Adrenal gland (tissue), 12 donors: ENCODE results near the gene CCL19. TPM values are rescaled to one million over a fixed set of nuclear protein-coding genes. Genes with fewer than 3 reads are reported as not detected.

Experiments
- DNase-seq, 7 donors: peaks; one replicate each; pipeline ENCODE4 v3.0.0-alpha.2; 2019 to 2020
- H3K27ac ChIP-seq, 5 donors: fragments of 200-600 bp; sonication (generic) in 4 of 5; 1 replicate in 3 of 5; 2 replicates in 2 of 5; pipeline versions ENCODE4 v1.5.1 to v1.8.0; 2016 to 2020; ENCODE audit warnings: mild to moderate bottlenecking in 1 of 5
- H3K27me3 ChIP-seq: fragments of 200-600 bp; 2 replicates; pipeline ENCODE4 v1.8.0; 2021
- H3K36me3 ChIP-seq, 2 donors: fragments of 200-600 bp; replicated peaks in 1 of 2; 1 replicate in 1 of 2; 2 replicates in 1 of 2; pipeline versions ENCODE4 v1.5.1 to v1.8.0; 2018 to 2022
- H3K4me1 ChIP-seq, 2 donors: fragments of 200-600 bp; replicated peaks in 1 of 2; 1 replicate in 1 of 2; 2 replicates in 1 of 2; pipeline versions ENCODE4 v1.5.1 to v1.8.0; 2018 to 2021
- H3K4me3 ChIP-seq, 4 donors: fragments of 200-600 bp; sonication (generic) in 3 of 4; one replicate each; pipeline ENCODE4 v1.5.1; 2016 to 2018
- H3K9me3 ChIP-seq, 3 donors: fragments of 200-600 bp; sonication (generic) in 1 of 3; replicated peaks in 1 of 3; 1 replicate in 2 of 3; 2 replicates in 1 of 3; pipeline versions ENCODE4 v1.5.1 to v1.8.0; 2016 to 2021
- CTCF ChIP-seq, 6 experiments: fragments of 450-650 bp in 4 of 6; fragments of 200-600 bp in 2 of 6; sonication (generic) in 1 of 6; IDR thresholded peaks; 1 replicate in 5 of 6; 2 replicates in 1 of 6; pipeline versions ENCODE4 v1.5.1 to v1.8.0; 2016 to 2021; ENCODE audit warnings: antibody characterized with exemption in 6 of 6, mild to moderate bottlenecking in 2 of 6, moderate library complexity in 1 of 6
- POLR2A ChIP-seq, 2 donors: fragments of 450-650 bp; IDR thresholded peaks; one replicate each; pipeline ENCODE4 v1.6.1; 2017; ENCODE audit warnings: antibody characterized with exemption in 2 of 2, mild to moderate bottlenecking in 2 of 2, moderate library complexity in 1 of 2
- WGBS, 4 donors: extraction: QIAGEN DNeasy Blood & Tissue Kit in 2 of 4; methylation state at CpG; one replicate each; pipeline versions ENCODE4 v1.1.5 to v1.1.7; 2013 to 2017; 5-methylcytosine and 5-hydroxymethylcytosine counted together
- intact Hi-C, 2 donors: fragments of 100-400 bp; cut with DNase I; formaldehyde crosslinking; loops; one replicate each; pipeline versions ENCODE4 v1.14.1 to v1.15.0; 2022 to 2023
- polyA plus RNA-seq, 3 donors: library from polyadenylated mRNA; stranded (reverse); fragments of 200-250 nt in 2 of 3; fragments of 350-450 nt in 1 of 3; fragmentation: Illumina TruSeq in 1 of 3; extraction: RNeasy Lipid Tissue Mini Kit (QIAGEN cat#74804) in 1 of 3; gene quantifications; one replicate each; pipeline ENCODE4 v1.2.3, GENCODE V29; 2013 to 2014
- total RNA-seq, 9 donors: library from RNA; depleted of rRNA in 4 of 9; stranded (reverse); fragments of >200 nt in 4 of 9; fragments of 120-200 nt in 1 of 9; fragmentation: NEBNext Ultra II Directional in 1 of 9; extraction: Animal tissue kit (Norgen Biotek cat#: 25700) in 1 of 9; gene quantifications; one replicate each; pipeline versions ENCODE4 v1.1.0 to v1.2.4, GENCODE V29; 2013 to 2023
- donor health status: healthy with polysubstance abuse.
- donor health status: Bipolar disorder and iron deficiency.
- donor health status: DM: yes; HTN: yes; CAD: no.
- donor health status: DM: no; HTN: no; CAD: no.
- donor health status: DM: no; HTN: no; CAD: no.
- donor health status: DM: yes; HTN: yes; CAD: no.

The CCL19 gene
- total and polyA plus RNA-seq, 12 donors = 0.39 to 23.3 (median 5.0) TPM; not detected in 6

GRCh38 chr9:34659592-34660253 is 31.4 kb downstream of the CCL19 start:
- H3K36me3 ChIP-seq = no peaks in the 10 kb centered on the region
- intact Hi-C loops = loop anchor here in 1 of 2 donors (10.0 kb wide), 1 partner anchor 45 kb away; no protein-coding TSS in a partner anchor

GRCh38 chr9:34658461-34658860 is 32.6 kb downstream of the CCL19 start:
- Histone ChIP-seq H3K27me3 (no peaks in the 10 kb centered on the region), H3K4me3 (no peak overlapping the region), H3K4me1 (peaks cover 2 to 10% of the 10 kb centered on the region in 2 donors), H3K9me3 (no peaks in the 10 kb centered on the region), H3K27ac (no peak overlapping the region), H3K36me3 (no peaks in the 10 kb centered on the region)
- intact Hi-C loops = loop anchor here in 1 of 2 donors (10.0 kb wide), 1 partner anchor 46 kb away; no protein-coding TSS in a partner anchor
- TF ChIP-seq POLR2A (IDR thresholded peaks at IDR 0.05) (no peak), CTCF (IDR thresholded peaks at IDR 0.05) (no peak)
- DNase-seq = no peak
- WGBS, 4 donors = 88 to 94% (median 91%) methylated on average over 14 of the region's 14 CpGs; no CpG with 5 or more reads in 1 of the 4 donors

More at GRCh38 chr9:34659592-34660253, 31.4 kb downstream of the CCL19 start:
- Histone ChIP-seq H3K4me3 (no peak overlapping the region), H3K9me3 (no peaks in the 10 kb centered on the region), H3K27me3 (no peaks in the 10 kb centered on the region), H3K4me1 (peaks cover 4 to 5% of the 10 kb centered on the region in 2 donors), H3K27ac (no peak overlapping the region)
- DNase-seq = no peak
- 87 to 95% (median 94%) methylated on average over 4 to 8 of the region's 8 CpGs for WGBS, 4 donors
- TF ChIP-seq CTCF (IDR thresholded peaks at IDR 0.05) = no peak
- TF ChIP-seq POLR2A (IDR thresholded peaks at IDR 0.05) = no peak

GRCh38 chr9:34656992-34657391 is 34.1 kb downstream of the CCL19 start:
- intact Hi-C loops = loop anchor here in 1 of 2 donors (10.0 kb wide), 1 partner anchor 48 kb away; no protein-coding TSS in a partner anchor
- Histone ChIP-seq H3K9me3 (no peaks in the 10 kb centered on the region), H3K36me3 (no peaks in the 10 kb centered on the region), H3K27ac (no peak overlapping the region), H3K4me1 (peaks cover 15 to 23% of the 10 kb centered on the region in 2 donors), H3K27me3 (no peaks in the 10 kb centered on the region), H3K4me3 (no peak overlapping the region)
- TF ChIP-seq POLR2A (IDR thresholded peaks at IDR 0.05) (no peak), CTCF (IDR thresholded peaks at IDR 0.05) (no peak)
- DNase-seq = no peak
- 92 to 100% (median 94%) methylated on average over 3 to 5 of the region's 5 CpGs for WGBS, 4 donors

GRCh38 chr9:34655394-34655793 is 35.7 kb downstream of the CCL19 start:
- no peak overlapping the region for H3K27ac ChIP-seq
- WGBS, 4 donors = 74 to 84% (median 81%) methylated on average over 5 of the region's 5 CpGs
- H3K9me3 ChIP-seq = no peaks in the 10 kb centered on the region
- H3K27me3 ChIP-seq = no peaks in the 10 kb centered on the region
- H3K4me1 ChIP-seq = peaks cover 27 to 39% of the 10 kb centered on the region in 2 donors
- H3K36me3 ChIP-seq = peaks cover 0 to 4% of the 10 kb centered on the region in 2 donors
- no peak overlapping the region for H3K4me3 ChIP-seq
- DNase-seq = no peak
- intact Hi-C loops = loop anchor here in 1 of 2 donors (10.0 kb wide), 1 partner anchor 49 kb away; no protein-coding TSS in a partner anchor
- TF ChIP-seq CTCF (IDR thresholded peaks at IDR 0.05) = no peak
- TF ChIP-seq POLR2A (IDR thresholded peaks at IDR 0.05) = no peak
